Measurements from ENCODE around the gene SLC39A1. TPM values are rescaled to one million over a fixed set of nuclear protein-coding genes. Genes with fewer than 3 reads are reported as not detected.
A peak's percentile ranks its signal among the peaks of the same experiment; 100 is the strongest.

SLC39A1 gene
- total RNA-seq, 1 experiment from 2014 or later: 152 TPM

DNA sequence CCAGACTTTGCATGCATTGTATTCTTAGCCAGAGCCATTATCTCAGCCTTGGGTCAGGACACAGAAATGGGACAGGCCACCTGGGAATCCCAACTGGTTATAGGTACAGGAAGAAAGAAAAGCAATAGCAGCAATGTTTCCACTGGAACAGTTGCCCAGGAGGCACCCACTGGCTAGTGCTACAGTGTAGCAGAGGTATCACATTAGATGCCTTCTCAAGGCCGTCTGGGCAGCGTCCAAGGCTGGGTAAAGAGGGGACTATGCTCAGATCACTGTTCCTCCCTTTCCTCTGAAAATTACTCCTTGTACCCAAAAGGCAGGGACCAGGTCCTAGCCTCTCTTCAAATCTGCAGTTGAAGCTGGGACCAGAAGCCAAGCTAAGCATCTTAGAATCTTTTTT is 7.0 kb upstream of the SLC39A1 start:
- no peak overlapping the region for H3K27ac Mint-ChIP-seq (ENCODE audit: unreplicated experiment)
- no TSS peak for BruUV-seq (replicated peaks)
- TF ChIP-seq, protein P1, sequence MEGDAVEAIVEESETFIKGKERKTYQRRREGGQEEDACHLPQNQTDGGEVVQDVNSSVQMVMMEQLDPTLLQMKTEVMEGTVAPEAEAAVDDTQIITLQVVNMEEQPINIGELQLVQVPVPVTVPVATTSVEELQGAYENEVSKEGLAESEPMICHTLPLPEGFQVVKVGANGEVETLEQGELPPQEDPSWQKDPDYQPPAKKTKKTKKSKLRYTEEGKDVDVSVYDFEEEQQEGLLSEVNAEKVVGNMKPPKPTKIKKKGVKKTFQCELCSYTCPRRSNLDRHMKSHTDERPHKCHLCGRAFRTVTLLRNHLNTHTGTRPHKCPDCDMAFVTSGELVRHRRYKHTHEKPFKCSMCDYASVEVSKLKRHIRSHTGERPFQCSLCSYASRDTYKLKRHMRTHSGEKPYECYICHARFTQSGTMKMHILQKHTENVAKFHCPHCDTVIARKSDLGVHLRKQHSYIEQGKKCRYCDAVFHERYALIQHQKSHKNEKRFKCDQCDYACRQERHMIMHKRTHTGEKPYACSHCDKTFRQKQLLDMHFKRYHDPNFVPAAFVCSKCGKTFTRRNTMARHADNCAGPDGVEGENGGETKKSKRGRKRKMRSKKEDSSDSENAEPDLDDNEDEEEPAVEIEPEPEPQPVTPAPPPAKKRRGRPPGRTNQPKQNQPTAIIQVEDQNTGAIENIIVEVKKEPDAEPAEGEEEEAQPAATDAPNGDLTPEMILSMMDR (IDR thresholded peaks at IDR 0.05; ENCODE audit: unreplicated experiment): no peak
- CTCF ChIA-PET: no interaction called here
- peaks cover 20% of the 10 kb centered on the region for H3K4me1 Mint-ChIP-seq (ENCODE audit: low read depth, unreplicated experiment)
- DNase-seq: no peak
- intact Hi-C loops (cut with micrococcal nuclease; ENCODE audit: unreplicated experiment): no loop called here
- peaks cover 52% of the 10 kb centered on the region for H3K36me3 Mint-ChIP-seq (ENCODE audit: insufficient read depth, unreplicated experiment)
- no peak overlapping the region for H3K4me3 Mint-ChIP-seq (ENCODE audit: low read depth, unreplicated experiment)
- H3K9me3 Mint-ChIP-seq (ENCODE audit: low read depth, unreplicated experiment): no peaks in the 10 kb centered on the region
- H3K27me3 Mint-ChIP-seq (ENCODE audit: unreplicated experiment): no peaks in the 10 kb centered on the region

DNA sequence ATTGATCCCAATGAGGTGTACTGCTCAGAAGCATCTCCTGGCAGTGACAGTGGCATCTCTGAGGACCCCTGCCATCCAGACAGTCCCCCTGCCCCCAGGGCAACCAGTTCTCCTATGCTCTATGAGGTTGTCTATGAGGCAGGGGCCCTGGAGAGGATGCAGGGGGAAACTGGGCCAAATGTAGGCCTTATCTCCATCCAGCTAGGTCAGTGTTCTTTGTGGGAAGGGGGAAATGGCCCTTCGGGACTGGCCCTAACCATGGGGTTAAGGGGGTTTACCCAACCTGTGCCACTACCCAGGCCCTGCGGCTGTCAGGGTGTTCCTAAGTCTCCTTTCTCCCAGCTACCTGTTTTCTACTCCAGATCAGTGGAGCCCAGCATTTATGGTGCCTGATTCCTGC is 5.6 kb upstream of the SLC39A1 start:
- intact Hi-C loops (cut with micrococcal nuclease; ENCODE audit: unreplicated experiment): no loop called here
- H3K4me1 Mint-ChIP-seq (ENCODE audit: low read depth, unreplicated experiment): peaks cover 26% of the 10 kb centered on the region
- DNase-seq: no peak
- no peak overlapping the region for H3K27ac Mint-ChIP-seq (ENCODE audit: unreplicated experiment)
- BruUV-seq (replicated peaks): no TSS peak
- CTCF ChIA-PET: interaction anchor here (2.1 kb wide), 1 partner anchor 11 kb away, joined by 16 read pairs; the partner anchor contains the start of gene CRTC2
- peaks cover 46% of the 10 kb centered on the region for H3K36me3 Mint-ChIP-seq (ENCODE audit: insufficient read depth, unreplicated experiment)
- H3K27me3 Mint-ChIP-seq (ENCODE audit: unreplicated experiment): no peaks in the 10 kb centered on the region
- H3K9me3 Mint-ChIP-seq (ENCODE audit: low read depth, unreplicated experiment): no peaks in the 10 kb centered on the region
- TF ChIP-seq, protein P1 (IDR thresholded peaks at IDR 0.05; ENCODE audit: unreplicated experiment): no peak
- no peak overlapping the region for H3K4me3 Mint-ChIP-seq (ENCODE audit: low read depth, unreplicated experiment)

DNA sequence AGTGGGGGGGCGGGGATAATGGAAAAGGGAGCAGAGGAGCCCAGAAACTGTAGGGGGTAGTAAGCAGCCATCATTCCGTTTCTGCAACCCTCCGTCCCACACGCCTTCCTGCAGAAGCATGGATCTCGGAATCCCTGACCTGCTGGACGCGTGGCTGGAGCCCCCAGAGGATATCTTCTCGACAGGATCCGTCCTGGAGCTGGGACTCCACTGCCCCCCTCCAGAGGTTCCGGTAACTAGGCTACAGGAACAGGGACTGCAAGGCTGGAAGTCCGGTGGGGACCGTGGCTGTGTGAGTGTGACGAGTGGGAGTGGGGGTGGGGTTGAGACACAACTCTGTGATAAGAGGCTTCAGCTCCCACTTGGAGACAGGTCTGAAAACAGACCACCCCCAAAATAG is 5.1 kb upstream of the SLC39A1 start:
- BruUV-seq (replicated peaks): no TSS peak
- no peaks in the 10 kb centered on the region for H3K27me3 Mint-ChIP-seq (ENCODE audit: unreplicated experiment)
- TF ChIP-seq, protein P1 (IDR thresholded peaks at IDR 0.05; ENCODE audit: unreplicated experiment): peak; percentile 8
- CTCF ChIA-PET: interaction anchor here (0.6 to 3.1 kb wide), 5 partner anchors 9 to 255 kb away, joined by 5 to 27 read pairs (median 16); partner anchors contain the start of genes CRTC2, DENND4B, JTB and RAB13
- intact Hi-C loops (cut with micrococcal nuclease; ENCODE audit: unreplicated experiment): no loop called here
- H3K36me3 Mint-ChIP-seq (ENCODE audit: insufficient read depth, unreplicated experiment): peaks cover 50% of the 10 kb centered on the region
- DNase-seq: no peak
- peaks cover 31% of the 10 kb centered on the region for H3K4me1 Mint-ChIP-seq (ENCODE audit: low read depth, unreplicated experiment)
- no peaks in the 10 kb centered on the region for H3K9me3 Mint-ChIP-seq (ENCODE audit: low read depth, unreplicated experiment)
- H3K4me3 Mint-ChIP-seq (ENCODE audit: low read depth, unreplicated experiment): peak overlapping the region; percentile 90
- H3K27ac Mint-ChIP-seq (ENCODE audit: unreplicated experiment): peak overlapping the region; percentile 95

DNA sequence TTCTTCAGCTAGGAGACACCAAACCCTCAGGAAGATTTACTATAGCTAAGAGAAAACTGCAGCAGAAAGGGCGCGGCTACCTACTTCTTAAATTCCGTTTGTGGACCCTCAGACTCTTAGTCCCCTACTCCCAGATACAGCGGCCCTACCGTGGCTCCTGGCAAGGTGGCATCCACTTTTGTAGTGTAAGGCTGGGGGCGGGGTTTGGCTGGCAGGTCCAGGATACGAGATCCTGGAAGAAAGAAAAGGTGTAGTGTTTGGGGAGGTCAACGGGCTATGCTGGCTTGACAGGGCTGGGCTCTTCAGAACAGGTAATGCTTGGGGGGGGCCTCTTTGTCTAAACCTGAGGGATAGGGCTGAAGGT is 4.6 kb upstream of the SLC39A1 start:
- H3K4me3 Mint-ChIP-seq (ENCODE audit: low read depth, unreplicated experiment): peak overlapping the region; percentile 90
- no TSS peak for BruUV-seq (replicated peaks)
- DNase-seq: peak; percentile 59
- TF ChIP-seq, protein P1 (IDR thresholded peaks at IDR 0.05; ENCODE audit: unreplicated experiment): no peak
- H3K27ac Mint-ChIP-seq (ENCODE audit: unreplicated experiment): peak overlapping the region; percentile 95
- CTCF ChIA-PET: interaction anchor here (0.6 to 3.1 kb wide), 12 partner anchors 9 to 356 kb away, joined by 3 to 27 read pairs (median 4); partner anchors contain the start of genes CHTOP, CRTC2, DENND4B and JTB
- intact Hi-C loops (cut with micrococcal nuclease; ENCODE audit: unreplicated experiment): no loop called here
- peaks cover 32% of the 10 kb centered on the region for H3K4me1 Mint-ChIP-seq (ENCODE audit: low read depth, unreplicated experiment)
- no peaks in the 10 kb centered on the region for H3K27me3 Mint-ChIP-seq (ENCODE audit: unreplicated experiment)
- H3K36me3 Mint-ChIP-seq (ENCODE audit: insufficient read depth, unreplicated experiment): peaks cover 55% of the 10 kb centered on the region
- no peaks in the 10 kb centered on the region for H3K9me3 Mint-ChIP-seq (ENCODE audit: low read depth, unreplicated experiment)

Measured in Calu3 (cell line).